GM12872 (cell line): ENCODE data around the gene GNB1.

ENCODE experiments used
- TF ChIP-seq, protein P1 (sequence below): IDR thresholded peaks from 3 replicates; pipeline ENCODE4 v1.5.1; 2011; ENCODE audit warnings: low read depth, mild to moderate bottlenecking, low read length, moderate library complexity; ENCODE audit not compliant: insufficient read depth

Gene GNB1

DNA sequence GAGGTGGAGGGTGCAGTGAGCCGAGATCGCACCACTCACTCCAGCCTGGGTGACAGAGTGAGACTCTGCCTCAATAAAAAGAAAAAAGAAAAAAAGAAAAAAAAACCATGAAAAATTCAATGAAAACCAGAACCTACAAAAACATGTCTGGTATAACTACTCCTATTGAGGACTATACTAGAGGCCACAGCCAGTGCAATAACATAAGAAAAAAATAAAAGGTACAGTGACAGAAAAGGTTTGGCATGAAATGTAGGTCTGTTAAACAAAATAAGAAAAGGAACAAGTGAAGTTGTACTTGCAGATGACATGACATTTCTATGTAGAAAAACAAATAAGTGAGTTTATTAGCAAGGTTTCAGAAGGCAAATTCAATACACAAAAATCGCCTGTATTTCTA is 120.8 kb downstream of the GNB1 start:
- TF ChIP-seq, protein P1, sequence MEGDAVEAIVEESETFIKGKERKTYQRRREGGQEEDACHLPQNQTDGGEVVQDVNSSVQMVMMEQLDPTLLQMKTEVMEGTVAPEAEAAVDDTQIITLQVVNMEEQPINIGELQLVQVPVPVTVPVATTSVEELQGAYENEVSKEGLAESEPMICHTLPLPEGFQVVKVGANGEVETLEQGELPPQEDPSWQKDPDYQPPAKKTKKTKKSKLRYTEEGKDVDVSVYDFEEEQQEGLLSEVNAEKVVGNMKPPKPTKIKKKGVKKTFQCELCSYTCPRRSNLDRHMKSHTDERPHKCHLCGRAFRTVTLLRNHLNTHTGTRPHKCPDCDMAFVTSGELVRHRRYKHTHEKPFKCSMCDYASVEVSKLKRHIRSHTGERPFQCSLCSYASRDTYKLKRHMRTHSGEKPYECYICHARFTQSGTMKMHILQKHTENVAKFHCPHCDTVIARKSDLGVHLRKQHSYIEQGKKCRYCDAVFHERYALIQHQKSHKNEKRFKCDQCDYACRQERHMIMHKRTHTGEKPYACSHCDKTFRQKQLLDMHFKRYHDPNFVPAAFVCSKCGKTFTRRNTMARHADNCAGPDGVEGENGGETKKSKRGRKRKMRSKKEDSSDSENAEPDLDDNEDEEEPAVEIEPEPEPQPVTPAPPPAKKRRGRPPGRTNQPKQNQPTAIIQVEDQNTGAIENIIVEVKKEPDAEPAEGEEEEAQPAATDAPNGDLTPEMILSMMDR: no peak

DNA sequence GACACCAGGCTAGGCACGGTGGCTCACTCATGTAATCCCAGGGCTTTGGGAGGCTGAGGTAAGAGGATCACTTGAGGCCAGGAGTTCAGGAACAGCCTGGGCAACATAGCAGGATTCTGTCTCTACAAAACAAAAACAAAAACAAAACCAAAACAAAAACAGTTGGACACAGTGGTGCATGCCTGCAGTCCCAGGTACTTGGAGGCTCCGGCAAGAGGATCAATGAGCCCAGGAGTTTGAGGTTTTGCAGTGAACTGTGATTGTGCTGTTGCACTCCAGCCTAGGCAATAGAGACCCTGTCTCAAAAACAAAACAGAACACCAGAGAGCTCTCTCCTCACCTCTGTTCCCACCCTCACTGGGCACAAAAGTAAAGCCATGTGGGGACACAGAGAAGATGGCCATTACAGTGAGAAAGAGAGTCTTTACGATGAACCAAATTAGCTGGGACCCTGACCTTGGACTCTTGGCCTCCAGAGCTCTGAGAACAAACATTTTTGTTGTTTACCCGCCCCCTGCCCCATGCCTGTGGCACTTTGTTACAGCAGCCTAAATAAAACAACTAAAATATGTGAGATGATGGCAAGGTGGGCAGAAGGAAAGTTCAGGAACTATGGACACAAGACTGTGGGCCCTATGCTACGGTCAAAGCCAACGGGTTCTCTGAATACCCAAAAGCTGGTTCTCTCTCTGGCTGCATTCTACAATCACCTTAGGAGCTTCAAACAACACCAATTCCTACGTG is 122.5 kb downstream of the GNB1 start:
- TF ChIP-seq, protein P1: no peak

DNA sequence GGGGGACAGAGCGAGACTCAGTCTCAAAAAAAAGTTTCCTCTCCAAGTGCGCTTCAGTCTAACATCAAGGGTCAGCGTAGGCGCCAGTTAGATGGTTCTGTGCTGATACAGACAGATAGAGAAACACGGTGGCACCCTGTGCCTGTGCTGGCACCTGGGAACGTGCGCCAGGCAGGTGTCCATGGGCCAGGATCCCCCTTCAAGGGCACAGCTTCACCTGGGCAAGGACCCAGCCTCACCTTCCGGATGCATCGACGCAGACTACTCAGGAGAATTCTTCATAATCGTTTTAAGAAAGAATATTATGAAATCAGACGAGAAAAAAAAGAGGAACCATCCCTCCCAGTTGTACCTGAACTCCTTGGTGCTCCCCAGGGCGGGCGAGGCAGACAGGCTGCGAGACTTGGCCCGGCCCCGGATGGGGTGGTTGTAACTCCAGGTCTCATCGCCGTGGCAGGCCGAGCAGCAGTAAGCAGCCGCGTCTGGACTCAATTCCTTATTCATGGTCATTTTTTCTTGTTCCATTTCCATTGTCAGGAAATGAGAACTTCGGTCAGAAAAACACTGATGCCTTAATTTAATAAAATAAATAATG is 125.9 kb downstream of the GNB1 start:
- TF ChIP-seq, protein P1: no peak

DNA sequence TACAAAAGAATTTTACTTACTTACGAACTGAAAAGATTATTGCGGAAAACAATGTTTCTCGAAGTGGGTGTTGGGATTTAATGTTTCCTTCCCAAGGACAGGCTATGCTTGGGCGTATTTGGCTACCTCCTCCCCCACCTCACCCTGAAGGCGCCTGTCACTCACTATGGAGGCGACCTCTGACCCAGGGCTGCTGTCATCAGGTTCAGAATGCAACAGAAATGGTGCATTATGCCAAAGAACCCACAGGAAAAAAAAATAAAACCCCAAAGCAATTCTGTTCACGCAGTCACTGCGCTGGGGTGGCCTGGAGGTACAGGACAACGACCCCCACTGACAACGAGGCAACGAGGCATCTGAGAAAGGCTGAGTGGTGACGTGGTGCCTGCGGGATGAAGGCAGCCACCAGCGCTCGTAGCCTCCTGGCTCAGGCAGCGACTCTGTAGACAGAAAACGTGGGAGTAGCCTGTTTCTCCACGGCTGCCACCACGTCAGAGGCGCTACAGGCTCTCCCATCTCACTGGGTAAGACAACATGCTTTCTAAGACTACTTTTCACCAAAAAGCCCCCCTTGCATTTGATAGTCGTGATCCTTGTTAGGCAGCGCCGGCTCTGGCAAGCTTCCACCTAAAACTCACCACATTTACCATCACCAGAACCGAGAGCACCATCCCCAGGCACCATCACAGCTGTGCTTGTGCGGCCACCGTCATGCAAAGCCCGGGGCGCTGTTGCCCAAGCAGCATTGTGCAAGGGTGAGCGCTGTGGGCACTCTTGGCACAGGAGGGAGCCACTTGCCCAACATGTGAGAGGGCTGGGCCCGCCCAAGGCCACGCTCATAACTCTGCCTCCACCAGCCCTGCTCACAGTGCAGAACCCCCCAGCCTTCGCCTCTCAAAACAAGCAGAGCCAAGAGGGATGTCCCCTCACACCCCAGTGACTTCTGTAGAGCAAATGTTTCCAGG is 126.9 kb downstream of the GNB1 start:
- TF ChIP-seq, protein P1: 0 out of 3 replicates have a peak, but pooled peaks have one; percentile 12

DNA sequence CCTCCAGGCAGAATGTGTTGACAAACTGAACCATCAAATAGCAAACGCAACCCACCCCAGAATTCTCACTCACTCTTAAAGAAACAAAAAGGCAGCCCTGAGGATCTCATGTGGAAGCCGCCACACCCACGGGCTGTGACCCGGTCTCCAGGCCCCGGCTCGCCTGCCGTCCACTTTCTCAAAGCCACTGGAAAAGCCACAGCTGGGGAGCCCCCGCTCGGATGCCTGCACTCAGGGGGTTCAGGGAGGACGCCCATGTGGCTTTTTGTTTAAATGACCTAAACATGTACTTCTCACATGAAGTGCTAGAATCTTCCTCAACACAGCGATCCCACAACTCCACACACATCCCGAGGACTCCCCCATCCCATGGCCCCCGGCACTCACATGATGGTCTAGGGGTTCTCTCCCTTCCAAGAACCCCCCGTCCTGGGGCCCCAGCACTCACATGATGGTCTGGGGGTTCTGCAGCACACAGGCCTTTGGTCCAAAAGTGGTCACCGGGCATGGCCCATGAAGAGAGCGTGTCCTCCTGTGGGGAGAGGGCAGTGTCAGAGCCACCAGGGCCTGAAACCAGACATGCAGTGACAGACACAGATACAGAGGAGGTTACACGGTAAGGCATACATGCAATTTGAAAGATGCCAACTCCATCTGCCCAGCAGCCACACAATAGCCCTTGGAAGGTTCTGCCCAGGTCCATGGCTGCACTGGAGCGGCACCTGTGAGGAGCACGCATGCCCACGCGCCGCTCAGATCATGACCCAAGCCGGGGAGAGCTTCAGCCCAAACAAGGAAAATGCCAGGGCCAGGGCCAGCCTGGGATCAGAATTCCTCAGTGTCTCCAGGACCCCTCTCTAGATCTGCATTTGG is 129.1 kb downstream of the GNB1 start:
- TF ChIP-seq, protein P1: no peak

DNA sequence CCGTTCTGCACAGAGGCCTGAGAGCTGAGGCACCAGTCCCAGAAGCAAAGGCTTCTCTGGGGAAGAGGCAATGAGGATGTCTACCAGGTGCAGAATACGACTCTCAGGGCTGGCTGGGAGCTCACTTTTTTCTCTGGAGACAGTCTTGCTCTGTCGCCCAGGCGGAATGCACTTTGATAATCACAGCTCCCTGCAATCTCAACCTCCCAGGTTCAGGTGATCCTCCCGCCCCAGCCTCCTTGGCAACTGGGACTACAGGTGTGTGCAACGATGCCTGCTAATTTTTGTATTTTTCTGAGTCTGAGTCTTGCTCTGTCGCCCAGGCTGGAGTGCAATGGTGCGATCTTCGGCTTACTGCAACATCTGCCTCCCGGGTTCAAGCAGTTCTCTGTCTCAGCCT is 130.2 kb downstream of the GNB1 start:
- TF ChIP-seq, protein P1: no peak
